ENCODE data around the gene GPR68.

DNA sequence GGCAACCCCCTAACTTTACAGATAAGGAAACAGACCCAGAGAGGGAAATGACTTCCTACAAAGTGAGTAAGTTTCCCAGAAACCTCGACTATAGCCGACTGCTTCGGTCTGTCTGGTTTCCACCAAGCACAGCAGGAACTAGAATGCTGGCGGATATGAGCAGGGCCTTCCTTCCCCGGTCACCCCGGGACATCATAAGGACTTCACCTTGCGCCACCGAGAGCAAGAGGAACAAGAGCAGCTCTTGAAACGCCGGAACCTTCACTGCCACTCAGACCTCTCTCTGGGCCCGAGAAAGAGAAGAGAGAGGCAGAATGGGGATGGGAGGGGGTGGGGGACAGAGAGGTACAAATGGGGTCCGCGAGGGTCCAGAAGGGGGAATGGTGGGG, 29.4 kb upstream of the GPR68 start:
- TF ChIP-seq CTCF (IDR thresholded peaks at IDR 0.05; ENCODE audit: low read length) (no peak), EZH2phosphoT487 (IDR thresholded peaks at IDR 0.05; ENCODE audit: low read length) (no peak)
